ENCODE measurements around the gene ZNF587. TPM values are rescaled to one million over a fixed set of nuclear protein-coding genes. Genes with fewer than 3 reads are reported as not detected.
"Not testable (repeated sequence)": the region's sequence is repeated elsewhere in the genome, so short reads cannot be mapped to it uniquely, and the experiment has no call there.

Gene ZNF587
- total and polyA plus RNA-seq, 2 of the 8 experiments (the other 6 are each of a cell fraction or from before 2014, with no cell fraction given) = 18.1 to 42.1 TPM

DNA sequence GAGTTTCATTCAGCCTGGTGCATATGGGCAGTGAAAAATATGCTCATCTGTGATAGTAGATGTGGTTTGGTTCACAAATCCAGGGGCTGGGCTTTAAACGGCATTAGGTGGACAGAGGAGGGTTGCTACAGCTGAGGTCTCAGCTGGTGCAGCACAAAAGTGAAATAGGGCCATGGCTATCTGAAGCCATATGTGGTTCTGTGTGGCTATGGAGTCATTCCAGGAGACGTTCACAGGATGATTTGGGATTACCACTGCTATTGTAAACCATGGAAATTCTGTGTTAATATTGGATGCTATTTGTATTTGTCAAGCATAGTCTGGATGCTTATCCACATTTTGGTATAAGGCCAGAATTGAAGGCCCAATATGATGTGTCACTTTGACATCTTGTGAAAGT, 4.5 kb downstream of the ZNF587 start:
- CTCF ChIA-PET (ENCODE audit: partially characterized antibody); H3K23ac ChIP-seq (ENCODE audit: insufficient read length); H3K56ac ChIP-seq (replicated peaks; ENCODE audit: insufficient read length, low read depth, low read length): not testable (repeated sequence)

More for the DNA sequence above, 4.5 kb downstream of the ZNF587 start:
- not testable (repeated sequence) for H3K4me2 ChIP-seq (ENCODE audit: insufficient read depth in 1 of 2, low read depth in 2 of 2, low read length in 2 of 2); H4K5ac ChIP-seq (ENCODE audit: insufficient read length, low read depth, low read length); H3K79me1 ChIP-seq (ENCODE audit: low read depth, low read length); H3K4me3 ChIP-seq (ENCODE audit: extremely low read depth in 1 of 4, insufficient read depth in 2 of 4, low read depth in 3 of 4, low read length in 4 of 4); H4K20me1 ChIP-seq (replicated peaks in 1 of 2; ENCODE audit: control insufficient read depth in 1 of 2, insufficient read depth in 2 of 2, low read length in 2 of 2); H3K4me1 ChIP-seq (replicated peaks in 1 of 4; ENCODE audit: control insufficient read depth in 3 of 4, insufficient read depth in 4 of 4, low read length in 3 of 4); H3K9ac ChIP-seq (replicated peaks in 1 of 4; ENCODE audit: extremely low read depth in 1 of 4, low read depth in 3 of 4, low read length in 3 of 4); FAIRE-seq; H4K8ac ChIP-seq (ENCODE audit: extremely low read depth, insufficient read depth, low read length); H4K91ac ChIP-seq (replicated peaks; ENCODE audit: insufficient read length, low read length); H2BK120ac ChIP-seq (replicated peaks; ENCODE audit: low read depth, low read length); H3K14ac ChIP-seq (ENCODE audit: insufficient read length); DNase-seq (ENCODE audit: low read depth in 1 of 2, low spot score in 2 of 2); H2BK5ac ChIP-seq (ENCODE audit: low read depth, low read length); H3K18ac ChIP-seq (ENCODE audit: extremely low read depth, low read length); H3K23me2 ChIP-seq (ENCODE audit: low read depth, low read length); H3K27me3 ChIP-seq (replicated peaks in 1 of 4; ENCODE audit: control insufficient read depth in 3 of 4, extremely low read depth in 1 of 4, insufficient read depth in 3 of 4, low read length in 3 of 4); H2BK20ac ChIP-seq (ENCODE audit: low read length); H2AFZ ChIP-seq (ENCODE audit: low read length); H3K9me3 ChIP-seq (ENCODE audit: insufficient read depth in 2 of 2, low read depth in 1 of 2, low read length in 1 of 2); H2BK15ac ChIP-seq (ENCODE audit: low read length); H2BK12ac ChIP-seq (ENCODE audit: low read depth, low read length); H3K4ac ChIP-seq (replicated peaks; ENCODE audit: insufficient read length, low read depth, low read length); H3K27ac ChIP-seq (ENCODE audit: low read depth, low read length); H2AK5ac ChIP-seq (ENCODE audit: low read depth, low read length)
- Histone ChIP-seq H3K79me2 (ENCODE audit: control insufficient read depth in 1 of 2, insufficient read depth in 2 of 2, low read length in 2 of 2) (peaks cover 0 to 32% of the 10 kb centered on the region in 2 experiments; a peak in 3 of 4 replicates), H3K36me3 (ENCODE audit: control insufficient read depth in 2 of 4, insufficient read depth in 4 of 4, low read length in 3 of 4) (peaks cover 0 to 35% (median 17%) of the 10 kb centered on the region in 4 experiments)
- WGBS, 2 experiments (ENCODE audit: extremely low coverage in 1 of 2, insufficient coverage in 1 of 2, insufficient read length in 1 of 2, insufficient replicate concordance in 2 of 2, low coverage in 1 of 2, low lambda C conversion rate in 2 of 2, missing lambda C conversion rate in 1 of 2) = 94% methylated on average over 2 of the region's 2 CpGs; no CpG with 5 or more reads in 1 of the 2 experiments
- POLR2A ChIA-PET (ENCODE audit: partially characterized antibody) = interaction anchor here (10.6 kb wide), 1 partner anchor 34 kb away, joined by 103 read pairs; the partner anchor contains the start of gene ZNF814

Measured in H1 (cell line).